GM12874 (cell line): ENCODE results near the gene ZNF101.
A peak's percentile ranks its signal among the peaks of the same experiment; 100 is the strongest.

Source experiments
- TF ChIP-seq, protein P1 (sequence below): IDR thresholded peaks from 2 replicates; pipeline ENCODE4 v1.5.1; 2011; ENCODE audit warnings: low read depth, mild to moderate bottlenecking, control low read depth, low read length, moderate library complexity; ENCODE audit not compliant: insufficient read depth

The ZNF101 gene

DNA sequence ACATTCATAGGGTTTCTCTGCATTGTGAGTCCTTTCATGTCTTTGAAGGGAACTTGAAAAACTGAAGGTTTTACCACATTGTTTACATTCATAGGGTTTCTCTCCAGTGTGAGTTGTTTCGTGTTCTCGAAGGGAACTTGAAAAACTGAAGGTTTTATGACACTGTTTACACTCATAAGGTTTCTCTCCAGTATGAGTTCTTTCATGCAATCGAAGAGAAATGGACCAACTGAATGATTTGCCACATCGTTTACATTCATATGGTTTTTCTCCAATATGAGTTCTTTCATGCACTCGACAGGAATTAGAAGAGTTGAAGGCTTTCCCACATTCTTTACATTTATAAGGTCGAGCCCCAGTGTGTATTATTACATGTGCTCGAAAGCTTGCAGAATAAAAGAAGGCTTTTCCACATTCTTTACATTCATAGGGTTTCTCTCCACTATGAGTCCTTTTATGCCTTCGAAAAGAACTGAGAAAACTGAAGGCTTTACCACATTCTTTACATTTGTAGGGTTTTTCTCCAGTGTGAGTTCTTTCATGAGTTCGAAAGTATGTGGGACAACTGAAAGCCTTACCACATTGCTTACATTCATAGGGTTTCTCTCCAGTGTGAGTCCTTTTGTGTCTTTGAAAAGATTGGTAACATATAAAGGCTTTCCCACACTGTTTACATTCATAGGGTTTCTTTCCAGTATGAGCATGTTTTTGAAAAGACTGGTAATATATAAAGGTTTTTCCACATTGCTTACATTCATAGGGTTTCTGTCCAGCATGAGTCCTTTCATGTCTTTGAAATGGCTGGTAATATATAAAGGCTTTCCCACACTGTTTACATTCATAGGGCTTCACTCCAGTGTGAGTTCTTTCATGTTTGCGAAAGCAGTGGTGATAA, 43.5 kb downstream of the ZNF101 start:
- TF ChIP-seq, protein P1, sequence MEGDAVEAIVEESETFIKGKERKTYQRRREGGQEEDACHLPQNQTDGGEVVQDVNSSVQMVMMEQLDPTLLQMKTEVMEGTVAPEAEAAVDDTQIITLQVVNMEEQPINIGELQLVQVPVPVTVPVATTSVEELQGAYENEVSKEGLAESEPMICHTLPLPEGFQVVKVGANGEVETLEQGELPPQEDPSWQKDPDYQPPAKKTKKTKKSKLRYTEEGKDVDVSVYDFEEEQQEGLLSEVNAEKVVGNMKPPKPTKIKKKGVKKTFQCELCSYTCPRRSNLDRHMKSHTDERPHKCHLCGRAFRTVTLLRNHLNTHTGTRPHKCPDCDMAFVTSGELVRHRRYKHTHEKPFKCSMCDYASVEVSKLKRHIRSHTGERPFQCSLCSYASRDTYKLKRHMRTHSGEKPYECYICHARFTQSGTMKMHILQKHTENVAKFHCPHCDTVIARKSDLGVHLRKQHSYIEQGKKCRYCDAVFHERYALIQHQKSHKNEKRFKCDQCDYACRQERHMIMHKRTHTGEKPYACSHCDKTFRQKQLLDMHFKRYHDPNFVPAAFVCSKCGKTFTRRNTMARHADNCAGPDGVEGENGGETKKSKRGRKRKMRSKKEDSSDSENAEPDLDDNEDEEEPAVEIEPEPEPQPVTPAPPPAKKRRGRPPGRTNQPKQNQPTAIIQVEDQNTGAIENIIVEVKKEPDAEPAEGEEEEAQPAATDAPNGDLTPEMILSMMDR = no peak

DNA sequence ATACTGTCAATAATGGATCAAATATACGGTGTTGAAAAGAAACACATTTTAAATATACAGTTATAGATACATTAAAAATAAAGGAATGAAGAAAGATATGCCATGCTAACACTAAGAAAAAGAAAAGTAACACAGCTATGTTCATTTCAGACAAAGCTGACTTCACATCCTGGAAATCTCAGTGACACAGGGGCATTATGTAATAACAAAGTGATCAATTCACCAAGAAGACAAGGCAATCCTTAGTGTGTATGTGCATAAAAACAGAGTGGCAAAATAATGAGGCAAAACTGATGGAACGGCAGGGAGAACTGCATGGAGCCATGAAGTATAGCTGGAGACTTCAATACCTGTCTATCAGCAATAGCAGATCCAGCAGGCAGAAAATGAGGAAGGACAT, 51.2 kb downstream of the ZNF101 start:
- TF ChIP-seq, protein P1 = no peak

- TF ChIP-seq, protein P1 = no peak
Observed at GRCh38 chr19:19721896-19722295, 53.3 kb downstream of the ZNF101 start.

DNA sequence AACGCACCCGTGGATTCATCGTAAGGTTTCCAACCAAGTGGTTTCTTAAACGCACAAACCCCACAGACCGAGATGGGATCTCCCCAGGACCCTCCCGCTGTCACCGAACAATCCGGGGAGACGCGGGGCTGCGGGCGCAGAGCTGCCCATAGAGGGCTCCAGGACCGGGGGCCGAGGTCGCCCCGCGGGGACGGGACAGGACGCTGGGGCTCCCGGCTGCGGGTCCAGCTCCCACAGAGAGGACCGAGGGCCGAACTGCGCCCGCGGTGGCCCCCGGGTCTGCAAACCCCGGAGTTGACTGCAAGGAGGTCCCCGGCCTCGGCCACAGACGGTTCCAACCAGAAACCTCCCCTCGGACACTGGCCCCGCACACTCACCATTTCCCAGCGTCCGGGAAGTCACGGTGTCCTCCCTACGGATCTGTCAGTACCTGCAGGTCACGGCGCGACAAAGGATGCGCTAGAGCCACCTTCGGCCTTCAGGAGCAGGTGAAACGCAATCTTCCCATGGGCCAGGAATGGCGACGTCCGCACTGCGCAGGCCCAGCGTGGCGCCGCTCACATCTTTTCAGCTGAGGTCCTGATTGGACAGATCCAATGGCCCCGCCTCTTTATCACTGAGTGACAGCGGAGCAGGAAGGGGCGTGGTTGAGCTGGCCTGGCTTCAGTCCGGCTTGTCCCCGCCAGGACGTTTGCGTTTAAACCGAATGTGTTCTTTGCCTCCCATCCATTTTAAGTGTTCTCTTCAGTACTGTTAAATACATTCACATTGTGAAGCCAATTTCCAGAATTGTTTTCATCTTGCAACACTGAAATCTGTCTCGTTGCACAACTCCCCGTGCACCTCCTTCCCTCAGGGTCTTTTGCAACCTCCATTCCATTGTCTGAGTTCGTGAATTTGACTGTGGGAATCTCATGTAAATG, 64.2 kb downstream of the ZNF101 start, which contains the start of gene ZNF14:
Gene ZNF14 (minus strand): TSS at position 534 of the 923 bp plus-strand sequence. CDS start 154 bp downstream, at position 380.
- TF ChIP-seq, protein P1 = 0 out of 2 replicates have a peak, but pooled peaks have one; percentile 20
